ENCODE results near the gene DDOST.

The DDOST gene

DNA sequence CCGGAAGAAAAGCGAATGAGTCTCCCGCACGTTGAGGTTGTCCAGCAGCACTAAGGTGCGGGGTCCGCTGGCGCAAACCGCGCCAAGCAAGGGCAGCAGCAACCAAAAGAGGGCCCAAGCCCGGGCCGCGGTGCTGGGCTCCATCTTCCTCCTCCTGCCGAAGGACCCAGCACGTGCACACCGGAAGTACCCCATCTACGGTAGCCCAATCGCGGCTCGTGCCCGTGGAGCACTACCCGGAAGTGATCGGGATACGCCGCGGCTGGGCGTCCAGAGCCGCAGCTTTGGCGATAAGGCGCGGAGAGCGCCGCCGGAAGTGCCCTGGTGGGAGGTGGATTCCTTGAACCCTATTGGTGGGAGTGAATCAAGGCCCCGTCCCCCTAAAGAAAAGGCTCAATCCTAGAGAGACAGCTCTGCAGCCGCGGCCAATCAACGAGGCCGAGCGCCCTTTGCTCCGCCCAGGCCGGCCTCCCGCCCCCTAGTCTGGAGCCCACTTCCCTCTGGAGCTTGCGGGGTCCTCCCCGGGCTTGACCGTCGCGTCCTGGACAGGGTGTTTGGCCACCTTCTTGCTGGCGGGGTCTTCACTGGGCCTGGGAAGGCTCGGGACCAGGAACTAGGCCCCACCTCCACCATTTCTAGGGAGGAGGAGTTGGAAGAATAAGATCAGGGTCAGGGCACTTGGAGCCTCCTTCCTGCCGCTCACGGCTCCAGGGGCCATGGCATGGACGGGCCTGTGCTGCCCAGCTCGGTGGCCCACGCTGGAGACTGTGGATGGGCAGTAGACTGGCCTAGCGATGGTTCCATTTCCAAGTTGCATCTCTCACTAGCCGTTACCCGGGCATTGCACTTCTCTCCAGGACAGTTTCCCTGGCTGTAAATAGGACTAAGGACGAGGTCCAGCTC, at the start of gene DDOST:
TSS of gene DDOST (minus strand) at position 163 of the 903 bp plus-strand sequence. CDS start at position 144, 19 bp downstream.
- TF ChIP-seq, protein P1, sequence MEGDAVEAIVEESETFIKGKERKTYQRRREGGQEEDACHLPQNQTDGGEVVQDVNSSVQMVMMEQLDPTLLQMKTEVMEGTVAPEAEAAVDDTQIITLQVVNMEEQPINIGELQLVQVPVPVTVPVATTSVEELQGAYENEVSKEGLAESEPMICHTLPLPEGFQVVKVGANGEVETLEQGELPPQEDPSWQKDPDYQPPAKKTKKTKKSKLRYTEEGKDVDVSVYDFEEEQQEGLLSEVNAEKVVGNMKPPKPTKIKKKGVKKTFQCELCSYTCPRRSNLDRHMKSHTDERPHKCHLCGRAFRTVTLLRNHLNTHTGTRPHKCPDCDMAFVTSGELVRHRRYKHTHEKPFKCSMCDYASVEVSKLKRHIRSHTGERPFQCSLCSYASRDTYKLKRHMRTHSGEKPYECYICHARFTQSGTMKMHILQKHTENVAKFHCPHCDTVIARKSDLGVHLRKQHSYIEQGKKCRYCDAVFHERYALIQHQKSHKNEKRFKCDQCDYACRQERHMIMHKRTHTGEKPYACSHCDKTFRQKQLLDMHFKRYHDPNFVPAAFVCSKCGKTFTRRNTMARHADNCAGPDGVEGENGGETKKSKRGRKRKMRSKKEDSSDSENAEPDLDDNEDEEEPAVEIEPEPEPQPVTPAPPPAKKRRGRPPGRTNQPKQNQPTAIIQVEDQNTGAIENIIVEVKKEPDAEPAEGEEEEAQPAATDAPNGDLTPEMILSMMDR (IDR thresholded peaks at IDR 0.05; ENCODE audit: extremely low read depth, missing control alignments) = no peak
- DNase-seq (ENCODE audit: low spot score) = peak; percentile 96

DNA sequence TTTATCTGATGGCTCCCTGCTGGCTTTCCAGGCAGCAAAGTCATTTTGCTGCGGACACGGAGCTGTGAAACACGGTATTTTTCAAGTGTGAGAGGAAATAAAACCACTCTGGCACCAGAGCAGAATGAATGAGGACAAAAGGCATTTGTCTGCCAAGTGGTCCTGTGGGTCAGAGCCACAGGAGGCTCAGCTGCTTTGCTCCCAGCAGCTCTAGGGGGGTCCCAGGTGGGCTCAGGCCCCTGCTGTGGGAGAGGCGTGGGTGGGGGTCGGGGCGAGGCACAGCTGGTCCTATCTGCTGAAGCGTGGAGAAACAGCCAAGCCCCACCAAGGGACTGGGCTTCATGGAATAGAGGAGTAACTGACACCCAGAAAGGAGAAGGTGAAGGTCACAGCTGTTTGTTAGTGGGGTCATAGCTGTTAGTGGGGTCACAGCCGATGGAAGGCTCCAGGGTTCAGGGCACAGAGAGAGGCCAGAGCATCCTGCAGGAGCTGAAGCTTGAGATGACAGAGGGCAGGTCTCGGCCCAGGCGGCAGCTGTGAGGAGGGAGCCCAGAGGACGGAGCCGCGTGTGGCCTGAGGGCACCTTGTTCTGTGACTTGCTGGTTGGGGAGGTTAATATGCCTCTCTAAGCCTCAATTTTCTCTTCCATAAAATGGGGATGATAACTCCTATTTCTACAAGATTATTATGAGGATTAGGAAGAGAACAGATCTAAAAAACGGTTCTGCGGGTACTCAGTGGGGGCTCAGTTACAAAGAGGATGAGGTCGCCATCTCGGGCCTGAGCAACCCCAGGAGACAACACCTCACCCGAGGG, 49.5 kb upstream of the DDOST start:
- no peak for DNase-seq (ENCODE audit: low spot score)
- TF ChIP-seq, protein P1 (IDR thresholded peaks at IDR 0.05; ENCODE audit: extremely low read depth, missing control alignments) = no peak

DNA sequence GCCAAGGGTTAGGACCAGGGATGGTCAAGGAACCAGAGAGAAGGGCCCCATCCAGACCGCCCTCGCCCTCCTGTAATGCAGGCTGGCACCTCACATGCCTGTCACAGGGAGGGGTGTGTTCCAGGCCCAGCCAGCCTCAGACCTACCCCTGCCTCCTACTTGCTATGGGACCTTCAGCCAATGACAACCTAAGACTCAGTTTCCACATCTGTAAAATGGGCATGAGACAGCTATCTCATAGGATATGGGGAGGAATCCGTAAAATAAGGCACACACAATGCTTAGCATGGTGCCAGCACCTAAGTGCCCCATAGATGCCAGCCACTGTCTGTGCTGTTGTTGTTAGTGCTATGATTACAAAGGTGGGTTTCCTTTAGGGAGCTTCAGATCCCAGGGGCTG, 48.7 kb upstream of the DDOST start:
- TF ChIP-seq, protein P1 (IDR thresholded peaks at IDR 0.05; ENCODE audit: extremely low read depth, missing control alignments) = no peak
- no peak for DNase-seq (ENCODE audit: low spot score)

DNA sequence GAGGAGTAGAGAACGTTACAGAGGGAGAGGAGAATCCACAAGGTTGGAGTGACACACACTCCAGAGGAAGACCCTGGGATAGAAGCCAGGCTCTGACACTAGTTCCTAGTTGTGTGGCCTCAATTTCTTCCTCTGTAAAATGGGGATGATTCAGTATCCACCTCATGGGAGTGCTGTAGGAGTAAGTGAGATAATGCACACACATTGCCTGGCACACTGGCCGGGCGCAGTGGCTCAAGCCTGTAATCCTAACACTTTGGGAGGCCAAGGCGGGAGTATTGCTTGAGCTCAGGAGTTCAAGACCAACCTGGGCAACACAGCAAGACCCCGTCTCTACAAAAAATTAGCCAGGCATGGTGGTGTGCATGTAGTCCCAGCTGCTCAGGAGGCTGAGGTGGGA, 47.7 kb upstream of the DDOST start:
- DNase-seq (ENCODE audit: low spot score) = no peak
- TF ChIP-seq, protein P1 (IDR thresholded peaks at IDR 0.05; ENCODE audit: extremely low read depth, missing control alignments) = no peak

DNA sequence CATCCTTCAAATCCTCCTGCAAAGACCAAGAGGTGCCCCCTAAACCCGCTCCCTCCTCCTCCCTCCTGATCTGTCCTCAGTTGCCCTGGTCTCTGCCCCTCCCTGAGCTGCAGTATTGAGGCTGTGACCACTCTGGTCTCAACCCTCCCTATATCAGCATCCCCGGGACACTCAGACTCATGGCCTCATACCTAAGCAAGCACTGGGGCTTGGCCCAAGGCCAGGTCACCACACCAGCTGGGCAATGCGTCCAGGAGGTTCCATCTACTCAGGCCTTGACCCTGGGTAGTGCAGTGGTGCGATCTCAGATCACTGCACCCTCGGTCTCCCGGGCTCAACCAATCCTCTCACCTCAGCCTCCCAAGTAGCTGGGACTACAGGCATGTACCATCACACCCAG, 46.9 kb upstream of the DDOST start:
- DNase-seq (ENCODE audit: low spot score) = no peak
- TF ChIP-seq, protein P1 (IDR thresholded peaks at IDR 0.05; ENCODE audit: extremely low read depth, missing control alignments) = no peak

DNA sequence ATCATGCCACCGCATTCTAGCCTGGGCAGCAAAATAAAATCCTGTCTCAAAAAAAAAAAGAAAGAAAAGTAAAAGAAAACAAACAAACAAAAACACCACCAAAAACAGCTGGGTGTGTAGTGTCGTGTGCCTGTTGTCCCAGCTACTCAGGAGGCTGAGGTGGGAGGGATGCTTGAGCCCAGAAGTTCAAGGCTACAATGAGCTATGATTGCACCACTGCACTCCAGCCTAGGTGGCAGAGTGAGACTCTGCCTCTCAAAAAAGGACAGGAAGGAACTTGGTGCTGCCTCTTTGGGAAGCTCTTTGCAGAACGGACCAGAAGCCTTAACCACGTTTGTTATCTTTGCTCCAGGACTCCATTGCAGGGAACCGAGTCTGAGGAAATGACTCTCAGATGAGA, 45.7 kb upstream of the DDOST start:
- no peak for DNase-seq (ENCODE audit: low spot score)
- TF ChIP-seq, protein P1 (IDR thresholded peaks at IDR 0.05; ENCODE audit: extremely low read depth, missing control alignments) = no peak

Data from GM20000 (cell line).